H1 (cell line): ENCODE measurements around the gene CCDC178. TPM values are rescaled to one million over a fixed set of nuclear protein-coding genes. Genes with fewer than 3 reads are reported as not detected.

Experiments used
- GABPA ChIP-seq: IDR thresholded peaks from 2 replicates; pipeline ENCODE4 v1.6.1; 2011; ENCODE audit warnings: mild to moderate bottlenecking, low read length, moderate library complexity, borderline replicate concordance; ENCODE audit not compliant: insufficient read depth
- RXRA ChIP-seq: IDR thresholded peaks from 2 replicates; pipeline ENCODE4 v1.6.1; 2011; ENCODE audit warnings: low read depth, mild to moderate bottlenecking, low read length, moderate library complexity; ENCODE audit not compliant: insufficient read depth
- TAF7 ChIP-seq: optimal IDR thresholded peaks from 2 replicates; pipeline ENCODE3; 2011; ENCODE audit warnings: low read depth, mild to moderate bottlenecking, inconsistent platforms, low read length, moderate library complexity, borderline replicate concordance
- polyA plus RNA-seq, 7 experiments: library from polyadenylated mRNA; depleted of rRNA in 3 of 7; stranded (reverse) in 5 of 7; unstranded in 2 of 7; fragments of >200 nt in 5 of 7; fragments of 200-250 nt in 2 of 7; gene quantifications; 1 replicate in 5 of 7; 2 replicates in 1 of 7; 4 replicates in 1 of 7; pipeline versions ENCODE4 v1.2.1 to v1.2.3, GENCODE V29; 2011 to 2013; ENCODE audit warnings: missing spikeins in 2 of 7, mixed read lengths in 2 of 7
- total RNA-seq: library from RNA; stranded (reverse); fragmentation: NEBNext Ultra II Directional; extraction: Animal tissue kit (Norgen Biotek cat#: 25700); gene quantifications from 2 replicates; pipeline ENCODE4 v1.2.1, GENCODE V29; 2021
- TF ChIP-seq, protein P1 (sequence below): fragments of 300-600 bp; sonication (generic); IDR thresholded peaks from 2 replicates; pipeline ENCODE4 v1.7.1; 2012; ENCODE audit warnings: low read length, moderate library complexity, mild to moderate bottlenecking, inconsistent platforms; ENCODE audit not compliant: insufficient replicate concordance

CCDC178 gene
- total and polyA plus RNA-seq, 2 of the 8 experiments (the other 6 are each of a cell fraction or from before 2014, with no cell fraction given) = not detected

DNA sequence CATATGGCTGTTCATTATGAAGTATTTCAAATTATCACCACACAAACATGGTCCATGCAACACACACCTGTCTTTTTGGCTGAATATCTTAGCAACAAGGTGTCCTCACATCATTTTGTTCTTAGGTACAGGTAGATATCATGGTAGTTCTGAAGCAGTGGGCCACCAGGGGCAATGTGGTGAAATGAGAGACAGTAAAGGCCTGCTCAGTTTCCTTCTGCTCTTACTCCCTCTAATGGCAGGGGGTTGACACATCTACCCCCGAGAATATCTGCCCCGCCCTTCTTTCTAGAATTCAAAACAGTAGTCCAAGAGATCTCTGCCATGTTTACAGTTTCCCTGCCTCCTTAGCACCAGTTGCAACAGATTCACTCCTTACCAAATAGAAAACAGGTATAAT is 520.7 kb downstream of the CCDC178 start (continued):
- TF ChIP-seq, protein P1, sequence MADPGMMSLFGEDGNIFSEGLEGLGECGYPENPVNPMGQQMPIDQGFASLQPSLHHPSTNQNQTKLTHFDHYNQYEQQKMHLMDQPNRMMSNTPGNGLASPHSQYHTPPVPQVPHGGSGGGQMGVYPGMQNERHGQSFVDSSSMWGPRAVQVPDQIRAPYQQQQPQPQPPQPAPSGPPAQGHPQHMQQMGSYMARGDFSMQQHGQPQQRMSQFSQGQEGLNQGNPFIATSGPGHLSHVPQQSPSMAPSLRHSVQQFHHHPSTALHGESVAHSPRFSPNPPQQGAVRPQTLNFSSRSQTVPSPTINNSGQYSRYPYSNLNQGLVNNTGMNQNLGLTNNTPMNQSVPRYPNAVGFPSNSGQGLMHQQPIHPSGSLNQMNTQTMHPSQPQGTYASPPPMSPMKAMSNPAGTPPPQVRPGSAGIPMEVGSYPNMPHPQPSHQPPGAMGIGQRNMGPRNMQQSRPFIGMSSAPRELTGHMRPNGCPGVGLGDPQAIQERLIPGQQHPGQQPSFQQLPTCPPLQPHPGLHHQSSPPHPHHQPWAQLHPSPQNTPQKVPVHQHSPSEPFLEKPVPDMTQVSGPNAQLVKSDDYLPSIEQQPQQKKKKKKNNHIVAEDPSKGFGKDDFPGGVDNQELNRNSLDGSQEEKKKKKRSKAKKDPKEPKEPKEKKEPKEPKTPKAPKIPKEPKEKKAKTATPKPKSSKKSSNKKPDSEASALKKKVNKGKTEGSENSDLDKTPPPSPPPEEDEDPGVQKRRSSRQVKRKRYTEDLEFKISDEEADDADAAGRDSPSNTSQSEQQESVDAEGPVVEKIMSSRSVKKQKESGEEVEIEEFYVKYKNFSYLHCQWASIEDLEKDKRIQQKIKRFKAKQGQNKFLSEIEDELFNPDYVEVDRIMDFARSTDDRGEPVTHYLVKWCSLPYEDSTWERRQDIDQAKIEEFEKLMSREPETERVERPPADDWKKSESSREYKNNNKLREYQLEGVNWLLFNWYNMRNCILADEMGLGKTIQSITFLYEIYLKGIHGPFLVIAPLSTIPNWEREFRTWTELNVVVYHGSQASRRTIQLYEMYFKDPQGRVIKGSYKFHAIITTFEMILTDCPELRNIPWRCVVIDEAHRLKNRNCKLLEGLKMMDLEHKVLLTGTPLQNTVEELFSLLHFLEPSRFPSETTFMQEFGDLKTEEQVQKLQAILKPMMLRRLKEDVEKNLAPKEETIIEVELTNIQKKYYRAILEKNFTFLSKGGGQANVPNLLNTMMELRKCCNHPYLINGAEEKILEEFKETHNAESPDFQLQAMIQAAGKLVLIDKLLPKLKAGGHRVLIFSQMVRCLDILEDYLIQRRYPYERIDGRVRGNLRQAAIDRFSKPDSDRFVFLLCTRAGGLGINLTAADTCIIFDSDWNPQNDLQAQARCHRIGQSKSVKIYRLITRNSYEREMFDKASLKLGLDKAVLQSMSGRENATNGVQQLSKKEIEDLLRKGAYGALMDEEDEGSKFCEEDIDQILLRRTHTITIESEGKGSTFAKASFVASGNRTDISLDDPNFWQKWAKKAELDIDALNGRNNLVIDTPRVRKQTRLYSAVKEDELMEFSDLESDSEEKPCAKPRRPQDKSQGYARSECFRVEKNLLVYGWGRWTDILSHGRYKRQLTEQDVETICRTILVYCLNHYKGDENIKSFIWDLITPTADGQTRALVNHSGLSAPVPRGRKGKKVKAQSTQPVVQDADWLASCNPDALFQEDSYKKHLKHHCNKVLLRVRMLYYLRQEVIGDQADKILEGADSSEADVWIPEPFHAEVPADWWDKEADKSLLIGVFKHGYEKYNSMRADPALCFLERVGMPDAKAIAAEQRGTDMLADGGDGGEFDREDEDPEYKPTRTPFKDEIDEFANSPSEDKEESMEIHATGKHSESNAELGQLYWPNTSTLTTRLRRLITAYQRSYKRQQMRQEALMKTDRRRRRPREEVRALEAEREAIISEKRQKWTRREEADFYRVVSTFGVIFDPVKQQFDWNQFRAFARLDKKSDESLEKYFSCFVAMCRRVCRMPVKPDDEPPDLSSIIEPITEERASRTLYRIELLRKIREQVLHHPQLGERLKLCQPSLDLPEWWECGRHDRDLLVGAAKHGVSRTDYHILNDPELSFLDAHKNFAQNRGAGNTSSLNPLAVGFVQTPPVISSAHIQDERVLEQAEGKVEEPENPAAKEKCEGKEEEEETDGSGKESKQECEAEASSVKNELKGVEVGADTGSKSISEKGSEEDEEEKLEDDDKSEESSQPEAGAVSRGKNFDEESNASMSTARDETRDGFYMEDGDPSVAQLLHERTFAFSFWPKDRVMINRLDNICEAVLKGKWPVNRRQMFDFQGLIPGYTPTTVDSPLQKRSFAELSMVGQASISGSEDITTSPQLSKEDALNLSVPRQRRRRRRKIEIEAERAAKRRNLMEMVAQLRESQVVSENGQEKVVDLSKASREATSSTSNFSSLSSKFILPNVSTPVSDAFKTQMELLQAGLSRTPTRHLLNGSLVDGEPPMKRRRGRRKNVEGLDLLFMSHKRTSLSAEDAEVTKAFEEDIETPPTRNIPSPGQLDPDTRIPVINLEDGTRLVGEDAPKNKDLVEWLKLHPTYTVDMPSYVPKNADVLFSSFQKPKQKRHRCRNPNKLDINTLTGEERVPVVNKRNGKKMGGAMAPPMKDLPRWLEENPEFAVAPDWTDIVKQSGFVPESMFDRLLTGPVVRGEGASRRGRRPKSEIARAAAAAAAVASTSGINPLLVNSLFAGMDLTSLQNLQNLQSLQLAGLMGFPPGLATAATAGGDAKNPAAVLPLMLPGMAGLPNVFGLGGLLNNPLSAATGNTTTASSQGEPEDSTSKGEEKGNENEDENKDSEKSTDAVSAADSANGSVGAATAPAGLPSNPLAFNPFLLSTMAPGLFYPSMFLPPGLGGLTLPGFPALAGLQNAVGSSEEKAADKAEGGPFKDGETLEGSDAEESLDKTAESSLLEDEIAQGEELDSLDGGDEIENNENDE = no peak
- TF ChIP-seq RXRA = no peak
- TF ChIP-seq GABPA = no peak
- TF ChIP-seq TAF7 = no peak
- TF ChIP-seq, all 59 proteins: peak for 2
